ENCODE data around the gene UBASH3B. TPM values are rescaled to one million over a fixed set of nuclear protein-coding genes. Genes with fewer than 3 reads are reported as not detected.

Gene UBASH3B
- total RNA-seq, 1 donor from 2014 or later: 49.8 TPM

- DNase-seq (ENCODE audit: extremely low read depth, low read depth, low spot score): no peak
These were observed 96.0 kb downstream of the UBASH3B start for GRCh38 chr11:122751292-122752070.

GRCh38 chr11:122754028-122754427 is 98.5 kb downstream of the UBASH3B start:
- no peak for DNase-seq (ENCODE audit: extremely low read depth, low read depth, low spot score)

- no peak for DNase-seq (ENCODE audit: extremely low read depth, low read depth, low spot score)
These were observed 99.2 kb downstream of the UBASH3B start for GRCh38 chr11:122754553-122755322.

DNA sequence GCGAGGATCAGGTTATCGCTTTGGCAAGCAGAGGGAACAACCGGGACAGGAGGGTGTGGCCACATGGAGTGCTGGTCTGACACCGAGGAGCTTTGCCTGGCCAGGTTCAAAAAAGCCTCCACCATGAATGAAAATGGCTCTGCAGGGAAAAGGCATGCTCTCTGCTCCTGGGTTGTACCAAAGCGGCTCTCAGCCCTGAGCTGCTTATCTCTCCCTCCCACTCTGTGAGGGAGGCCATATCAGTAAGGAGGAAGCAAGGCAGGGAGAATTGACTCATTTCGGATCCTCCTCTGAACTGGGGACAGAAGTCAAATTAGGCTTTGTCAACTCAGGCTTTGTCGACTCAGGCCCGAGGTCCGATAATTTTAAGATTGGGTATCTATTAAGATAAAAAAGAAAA is 99.9 kb downstream of the UBASH3B start:
- DNase-seq (ENCODE audit: extremely low read depth, low read depth, low spot score): no peak

DNA sequence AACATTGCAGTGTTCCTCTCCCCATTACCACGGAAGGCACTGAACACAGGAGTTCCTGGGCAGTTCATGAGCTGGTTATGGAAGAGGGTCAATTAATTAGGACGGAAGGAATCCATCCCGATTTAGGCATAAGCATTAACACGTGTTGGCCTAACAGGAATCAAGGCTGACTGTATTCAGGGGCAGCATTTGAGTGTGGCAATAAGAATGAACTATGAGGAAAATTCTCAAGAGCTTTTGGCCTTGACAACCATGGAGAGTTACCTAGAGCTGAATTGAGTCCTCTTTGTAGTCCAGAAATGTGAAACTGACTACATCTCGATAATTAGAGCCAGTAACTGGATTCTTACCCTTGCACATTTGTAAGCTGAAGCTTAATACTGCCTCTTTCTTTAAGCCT is 100.4 kb downstream of the UBASH3B start:
- DNase-seq (ENCODE audit: extremely low read depth, low read depth, low spot score): no peak

- DNase-seq (ENCODE audit: extremely low read depth, low read depth, low spot score): no peak
These were observed 100.9 kb downstream of the UBASH3B start for GRCh38 chr11:122756417-122756816.

DNA sequence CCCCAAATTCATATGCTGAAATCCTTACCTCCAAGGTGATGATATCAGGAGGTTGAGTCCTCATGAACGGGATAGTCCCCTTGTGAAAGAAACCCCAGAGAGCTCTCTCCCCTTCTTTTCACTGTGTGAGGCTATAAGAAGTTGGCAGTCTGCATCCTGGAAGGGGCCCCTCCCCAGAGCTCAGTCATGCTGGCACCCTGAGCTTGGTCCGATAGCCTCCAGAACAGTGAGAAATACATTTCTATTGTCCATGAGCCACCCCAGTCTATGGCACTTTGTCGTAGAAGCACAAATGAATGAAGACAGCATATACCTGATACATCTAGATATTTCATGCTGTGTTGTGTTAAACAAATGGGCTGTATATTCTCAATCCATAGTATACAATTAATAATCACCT is 101.7 kb downstream of the UBASH3B start:
- no peak for DNase-seq (ENCODE audit: extremely low read depth, low read depth, low spot score)

DNA sequence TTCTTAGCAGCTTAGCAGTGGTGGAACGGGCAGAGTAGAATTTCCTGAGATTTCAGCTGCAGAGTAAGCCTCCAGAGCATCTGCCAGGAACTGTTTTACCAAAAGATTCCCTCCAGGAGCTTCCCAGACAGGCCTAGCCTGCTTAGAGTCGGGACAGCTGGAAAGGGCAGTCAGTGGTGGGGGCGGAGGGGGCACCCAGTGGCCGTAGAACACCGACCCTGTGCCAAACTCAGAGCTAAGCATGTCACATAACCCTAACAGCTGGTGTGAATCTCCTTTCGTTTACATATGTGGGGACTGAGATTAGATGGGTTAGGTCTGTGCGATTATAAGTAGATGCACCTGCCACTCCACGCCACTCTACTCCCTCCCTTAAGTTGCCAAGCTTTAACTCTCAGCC is 102.8 kb downstream of the UBASH3B start:
- no peak for DNase-seq (ENCODE audit: extremely low read depth, low read depth, low spot score)

DNA sequence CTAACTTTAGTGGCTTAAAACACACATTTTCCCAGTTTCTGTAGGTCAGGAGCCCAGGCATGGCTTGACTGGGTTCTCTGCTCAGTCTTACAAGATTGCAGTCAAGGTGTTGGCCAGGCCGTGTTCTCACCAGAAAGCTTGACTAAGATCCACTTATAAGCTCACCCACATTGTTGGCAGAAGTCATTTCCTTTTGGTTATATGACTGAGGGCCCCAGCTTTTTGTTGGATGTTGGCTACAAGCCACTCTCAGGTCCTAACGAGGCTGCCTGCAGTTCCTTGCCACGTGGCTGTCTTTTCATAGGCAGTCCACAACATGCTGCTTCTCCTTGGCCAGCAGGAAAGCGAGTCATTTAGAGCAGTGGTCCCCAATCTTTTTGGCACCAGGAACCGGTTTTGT is 103.5 kb downstream of the UBASH3B start:
- DNase-seq (ENCODE audit: extremely low read depth, low read depth, low spot score): no peak

DNA sequence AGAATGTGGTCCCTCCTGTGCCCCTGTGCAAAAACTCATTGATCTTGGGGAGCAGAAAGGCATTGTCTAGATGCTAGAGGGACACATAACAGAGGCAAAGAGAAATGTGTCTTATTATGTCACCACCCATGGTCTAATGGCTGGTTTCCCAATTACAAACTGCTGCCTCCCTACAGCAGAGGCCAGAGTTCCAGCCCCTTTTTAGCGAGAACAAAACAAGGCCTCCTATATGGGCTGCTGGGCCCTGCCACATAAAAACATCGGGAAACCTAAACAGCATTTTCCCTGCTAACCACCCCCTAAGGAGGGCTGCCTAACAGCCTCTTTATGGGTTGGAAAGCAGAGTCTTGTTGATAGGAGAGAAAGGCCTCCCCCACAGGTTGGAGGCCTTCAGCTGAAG is 107.6 kb downstream of the UBASH3B start:
- DNase-seq (ENCODE audit: extremely low read depth, low read depth, low spot score): no peak

DNA sequence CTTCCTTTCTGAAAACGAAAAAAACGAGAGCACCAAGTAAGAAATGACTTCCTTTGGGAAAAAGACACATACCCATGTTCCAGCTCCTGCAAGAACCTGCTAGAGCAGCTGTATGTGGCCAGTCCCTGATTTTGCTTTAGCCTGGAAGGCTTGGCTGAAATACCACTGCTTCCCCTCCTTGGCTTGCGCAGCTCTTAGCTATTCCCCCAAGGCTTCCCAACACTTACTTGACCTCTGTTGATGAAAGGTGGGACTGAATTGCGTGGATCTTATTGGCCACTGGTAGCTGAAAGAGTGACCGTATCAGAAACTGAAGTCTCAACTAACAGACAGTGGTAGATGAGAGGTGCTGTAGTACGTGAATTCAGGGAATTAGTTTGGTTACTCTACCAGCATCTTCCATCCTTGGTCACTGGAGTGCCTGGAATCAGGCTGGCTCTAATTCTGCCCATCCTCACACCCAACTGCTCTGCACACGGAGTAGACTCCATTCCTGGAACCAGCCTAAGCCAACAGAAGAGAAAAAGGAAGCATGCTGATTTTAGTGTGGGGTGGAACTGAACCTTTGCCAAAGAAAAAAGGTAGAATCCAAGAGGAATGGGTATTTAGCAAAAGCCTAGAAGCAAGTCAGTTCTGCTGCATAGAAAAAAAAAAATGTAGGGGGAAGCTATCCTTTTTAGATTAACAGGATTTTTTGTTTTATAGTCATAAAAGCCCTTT is 109.0 kb downstream of the UBASH3B start:
- no peak for DNase-seq (ENCODE audit: extremely low read depth, low read depth, low spot score)

DNA sequence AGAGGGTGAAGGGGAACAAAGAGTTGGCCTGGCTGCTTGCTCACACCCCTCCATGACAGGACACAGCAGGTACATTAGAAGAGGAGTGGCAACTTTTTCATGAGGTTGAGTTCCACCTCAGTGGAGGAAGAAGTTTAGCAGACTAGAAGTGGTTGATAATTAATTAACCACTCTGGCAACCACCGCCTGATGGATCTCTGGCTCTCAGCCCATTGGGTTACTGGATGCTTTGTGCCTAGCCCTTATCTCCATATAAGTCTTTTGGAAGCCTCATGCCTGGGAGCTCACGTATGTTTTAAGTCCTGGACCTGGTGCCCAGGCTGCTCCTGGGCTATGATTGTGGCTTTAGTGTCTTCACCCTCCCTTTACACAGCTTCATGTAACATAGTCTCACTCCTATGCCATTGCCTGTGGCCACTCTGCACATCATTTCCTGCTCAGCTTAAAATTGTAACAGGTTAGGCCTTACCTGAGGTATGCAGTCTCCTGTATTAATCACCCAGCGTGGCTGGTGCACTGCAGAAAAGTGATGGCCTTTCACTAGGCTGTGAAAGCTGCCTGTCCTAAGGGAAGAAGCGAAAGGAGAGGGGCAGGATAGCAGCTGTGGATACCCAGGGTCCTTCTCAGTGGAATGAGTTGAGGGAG is 110.1 kb downstream of the UBASH3B start:
- DNase-seq (ENCODE audit: extremely low read depth, low read depth, low spot score): no peak

- DNase-seq (ENCODE audit: extremely low read depth, low read depth, low spot score): no peak
These were observed 113.7 kb downstream of the UBASH3B start for GRCh38 chr11:122769126-122769780.

GRCh38 chr11:122772945-122773344 is 117.4 kb downstream of the UBASH3B start:
- no peak for DNase-seq (ENCODE audit: extremely low read depth, low read depth, low spot score)

GRCh38 chr11:122773781-122774266 is 118.3 kb downstream of the UBASH3B start:
- no peak for DNase-seq (ENCODE audit: extremely low read depth, low read depth, low spot score)

DNA sequence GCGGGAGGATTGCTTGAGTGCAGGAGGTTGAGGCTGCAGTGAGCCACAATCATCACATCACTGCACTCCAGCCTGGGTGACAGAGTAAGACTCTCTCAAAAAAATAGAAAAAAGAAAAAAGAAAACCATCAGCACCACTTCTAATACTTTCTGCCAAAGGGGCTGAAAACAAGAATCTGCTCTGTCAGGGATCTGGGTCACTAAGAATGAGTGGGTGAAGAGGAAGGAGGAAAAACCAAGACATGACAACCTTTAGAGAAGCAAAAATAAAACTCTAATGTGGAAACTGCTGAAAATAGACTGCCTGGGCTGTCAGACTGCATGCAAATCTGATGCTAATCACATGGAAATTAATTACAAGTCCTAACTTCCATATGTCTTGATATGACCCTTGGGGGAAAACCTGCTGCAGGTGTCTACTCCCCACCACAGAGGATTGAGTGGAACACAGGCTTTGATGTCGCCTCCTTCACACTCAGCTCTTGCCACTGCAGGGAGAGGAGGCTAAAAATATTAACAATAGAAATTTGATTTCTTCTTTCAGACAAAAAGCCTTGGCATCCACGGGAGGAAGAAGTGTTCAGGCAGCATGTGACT is 120.3 kb downstream of the UBASH3B start:
- no peak for DNase-seq (ENCODE audit: extremely low read depth, low read depth, low spot score)

GRCh38 chr11:122776546-122776945 is 121.0 kb downstream of the UBASH3B start:
- no peak for DNase-seq (ENCODE audit: extremely low read depth, low read depth, low spot score)

GRCh38 chr11:122777343-122777742 is 121.8 kb downstream of the UBASH3B start:
- DNase-seq (ENCODE audit: extremely low read depth, low read depth, low spot score): no peak

DNA sequence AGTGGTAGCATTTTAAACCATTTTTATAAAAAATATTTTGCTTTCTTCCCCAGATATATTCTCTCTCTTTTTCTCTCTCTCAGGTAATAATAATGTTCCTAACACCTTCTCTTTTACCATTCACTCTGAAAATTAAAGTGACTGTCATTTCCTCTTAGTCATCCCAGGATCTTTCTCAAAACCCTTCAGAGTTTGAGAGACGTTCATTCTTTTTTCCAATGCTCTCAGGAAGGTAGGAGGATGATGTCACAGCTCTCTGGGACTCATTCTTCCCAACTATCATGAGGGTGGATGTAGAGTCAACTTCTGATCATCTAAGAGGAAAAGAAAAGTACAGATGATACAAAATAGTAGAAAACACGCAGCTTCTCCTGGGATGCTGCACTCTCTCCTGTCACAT is 122.6 kb downstream of the UBASH3B start:
- DNase-seq (ENCODE audit: extremely low read depth, low read depth, low spot score): no peak

GRCh38 chr11:122779047-122779629 is 123.6 kb downstream of the UBASH3B start:
- no peak for DNase-seq (ENCODE audit: extremely low read depth, low read depth, low spot score)

Data from glomerular endothelial cell (primary cell).